ENCODE results near the gene EPB41L5.
"Not testable (repeated sequence)": the region's sequence is repeated elsewhere in the genome, so short reads cannot be mapped to it uniquely, and the experiment has no call there.

EPB41L5 gene

DNA sequence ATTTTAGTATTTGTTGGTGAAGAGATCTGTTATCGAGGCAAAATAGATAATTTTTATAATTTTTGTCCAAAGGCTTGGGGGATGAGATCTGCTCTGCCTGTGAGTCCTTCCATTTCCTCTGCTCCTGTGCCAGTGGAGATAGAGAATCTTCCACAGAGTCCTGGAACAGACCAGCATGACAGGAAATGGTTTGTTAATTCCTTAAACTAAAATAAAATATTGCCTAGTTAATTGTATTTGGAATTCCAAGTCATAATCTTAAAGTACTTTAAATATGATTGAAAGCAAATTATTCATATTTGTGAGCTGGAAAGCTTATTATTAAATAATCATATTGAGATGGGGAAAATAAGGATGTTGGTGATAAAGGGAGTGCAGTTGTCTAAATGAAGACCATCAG lies 87.8 kb downstream of the EPB41L5 start:
- DNase-seq (ENCODE audit: low spot score): no peak

DNA sequence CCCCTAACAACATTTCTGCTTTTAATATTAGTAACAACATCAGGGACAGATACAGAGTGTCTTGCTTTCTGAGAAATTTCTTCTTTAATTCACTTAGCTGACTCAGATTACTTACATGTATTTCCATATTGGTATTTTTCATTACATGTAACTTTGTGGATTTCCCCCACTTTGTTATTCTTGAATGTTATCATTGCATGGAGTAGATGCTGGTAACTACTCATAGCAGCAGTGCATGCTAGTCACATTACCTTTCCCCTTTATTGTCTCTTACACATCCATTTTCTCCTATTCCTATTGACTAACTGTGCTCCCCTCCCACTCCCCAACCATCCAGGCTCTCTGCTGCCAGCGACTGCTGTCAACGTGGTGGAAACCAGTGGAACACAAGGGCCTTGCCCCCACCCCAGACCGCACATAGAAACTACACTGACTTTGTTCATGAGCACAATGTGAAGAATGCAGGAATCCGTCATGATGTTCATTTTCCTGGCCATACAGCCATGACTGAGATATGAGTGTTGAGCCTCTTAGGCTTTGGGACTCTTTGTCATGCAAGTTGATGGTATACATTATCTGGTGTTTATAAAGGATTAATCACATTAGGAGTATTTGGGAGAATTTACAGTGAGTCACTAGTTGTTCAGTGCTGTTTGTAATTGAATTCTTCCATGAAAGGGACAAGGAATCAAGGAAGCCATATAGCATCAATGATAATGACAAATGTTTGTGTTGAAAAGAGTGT lies 91.0 kb downstream of the EPB41L5 start:
- DNase-seq (ENCODE audit: low spot score): no peak

DNA sequence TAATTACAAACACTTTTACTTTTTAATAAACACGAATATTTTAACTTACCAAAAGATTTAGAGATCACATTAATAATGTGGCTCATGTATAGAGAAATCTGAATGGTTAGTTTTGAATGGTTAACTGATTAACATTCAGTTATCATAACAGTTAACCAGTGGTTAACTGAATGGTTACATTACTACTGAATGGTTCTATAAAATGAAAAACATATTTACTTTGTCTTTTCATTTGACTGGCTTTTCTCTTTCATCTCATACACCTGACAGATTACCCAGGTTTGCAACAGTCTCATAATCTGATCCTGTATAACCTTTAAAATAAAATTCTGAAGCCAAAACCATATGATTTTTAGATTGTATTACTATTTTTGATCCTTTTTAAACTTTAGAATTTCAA lies 91.9 kb downstream of the EPB41L5 start:
- DNase-seq (ENCODE audit: low spot score): no peak

DNA sequence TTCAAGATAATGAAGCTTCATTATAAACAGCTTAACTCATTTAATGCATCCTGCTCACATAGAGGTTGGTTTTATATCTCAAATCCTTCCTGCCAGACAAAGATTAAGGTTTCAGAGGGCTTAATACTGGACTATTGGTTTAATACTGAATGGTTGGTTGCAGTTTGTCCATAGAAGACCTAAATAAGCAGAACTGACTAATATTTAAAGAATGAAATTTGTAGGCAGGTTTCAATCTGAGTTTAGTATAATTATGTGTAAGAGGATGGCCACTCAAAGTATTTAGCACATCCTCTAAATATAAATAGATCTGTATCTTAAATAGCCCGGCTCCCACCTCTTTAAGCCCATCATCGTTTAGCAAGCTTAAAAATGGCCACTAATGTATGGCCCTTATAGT lies 92.5 kb downstream of the EPB41L5 start:
- DNase-seq (ENCODE audit: low spot score): no peak

DNA sequence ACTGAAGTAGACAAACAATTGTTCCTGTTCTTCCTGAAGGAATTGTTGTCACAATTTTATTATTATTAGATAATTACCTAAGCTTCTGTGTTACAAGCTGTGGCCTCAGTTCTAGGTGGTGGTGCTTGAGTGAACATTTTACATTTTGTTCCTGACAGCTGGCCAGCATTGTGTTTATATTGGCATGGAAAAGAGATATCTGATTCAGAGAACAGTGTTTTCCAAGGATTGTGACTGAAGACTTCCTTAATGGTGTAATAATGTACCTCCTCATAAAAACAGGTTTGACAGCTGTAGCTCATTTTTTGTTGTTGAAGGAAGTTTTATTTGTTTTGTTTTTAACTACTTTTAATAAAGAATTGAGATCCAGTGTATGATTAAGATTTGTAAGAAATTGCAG lies 95.2 kb downstream of the EPB41L5 start:
- DNase-seq (ENCODE audit: low spot score): no peak

DNA sequence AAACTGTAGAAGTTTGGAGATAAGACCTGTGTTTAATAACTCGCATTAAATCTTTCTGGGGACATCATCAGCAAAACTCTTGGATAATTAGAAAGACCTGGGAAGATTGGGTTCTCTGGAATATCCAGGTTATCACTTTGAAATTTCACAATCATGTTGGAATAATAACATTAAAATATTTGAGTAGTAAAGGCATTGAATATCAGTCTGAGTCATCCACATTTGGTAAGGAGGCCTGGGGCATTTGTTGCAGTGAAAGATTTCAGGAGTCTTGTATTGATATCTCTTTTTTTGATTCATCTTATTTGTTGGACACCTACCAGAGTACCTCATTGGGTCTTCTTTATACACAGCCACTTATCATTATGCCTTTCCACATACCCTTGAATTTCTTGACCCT lies 95.9 kb downstream of the EPB41L5 start:
- no peak for DNase-seq (ENCODE audit: low spot score)

DNA sequence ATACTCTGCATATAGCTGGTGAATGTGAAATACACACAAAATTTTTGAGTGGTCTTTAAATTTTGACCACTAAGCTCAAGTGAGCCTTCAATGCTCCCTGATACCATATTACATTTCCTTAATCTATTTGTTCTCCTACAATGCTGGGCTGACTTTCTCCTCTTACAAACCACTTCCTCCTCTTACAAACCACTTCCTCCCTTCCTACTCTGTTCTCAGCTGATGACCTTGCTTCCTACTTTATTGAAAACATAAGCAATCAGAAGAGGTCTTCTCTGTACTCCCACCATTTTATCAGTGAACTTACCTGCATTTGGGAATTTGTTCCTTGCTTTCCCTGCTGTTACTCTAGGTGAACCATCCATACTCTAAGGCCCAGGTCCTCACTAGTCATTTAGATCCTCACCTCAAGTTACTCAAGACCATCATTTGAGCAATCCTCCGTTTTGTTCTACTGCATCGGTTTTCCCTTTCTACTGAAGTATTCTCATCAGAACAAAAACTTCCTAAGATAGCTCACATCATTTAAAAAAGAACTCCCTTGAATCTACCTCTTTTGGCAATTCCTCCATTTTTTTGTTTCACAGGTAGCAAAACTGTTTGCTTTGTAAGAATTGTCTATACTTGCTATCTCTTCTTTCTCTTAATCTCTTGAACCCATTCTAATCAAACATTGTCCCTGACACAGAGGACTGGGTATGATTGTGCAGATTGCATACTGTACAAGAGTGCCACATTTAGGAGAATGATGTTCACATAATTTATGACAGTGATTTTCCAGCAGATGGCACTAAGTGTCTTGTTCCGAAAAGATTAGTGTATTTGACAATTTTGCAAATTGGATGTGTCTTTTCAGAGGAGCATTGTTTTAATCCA lies 96.5 kb downstream of the EPB41L5 start:
- peak; percentile 36 for DNase-seq (ENCODE audit: low spot score)

DNA sequence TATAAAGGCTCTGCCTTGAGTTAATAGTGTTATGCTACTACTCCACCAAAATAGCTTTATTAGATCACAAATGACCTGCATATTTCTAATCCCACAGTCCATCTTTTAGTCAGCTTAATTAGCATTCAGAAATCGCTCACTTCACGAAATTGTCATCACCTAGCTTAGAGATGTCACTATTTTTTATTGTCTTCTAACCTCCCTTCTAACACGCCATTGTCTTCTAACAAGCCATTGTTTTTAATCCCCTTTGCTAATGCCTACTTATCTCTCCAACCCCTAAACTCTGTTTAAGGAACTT lies 97.1 kb downstream of the EPB41L5 start:
- DNase-seq (ENCODE audit: low spot score): no peak

DNA sequence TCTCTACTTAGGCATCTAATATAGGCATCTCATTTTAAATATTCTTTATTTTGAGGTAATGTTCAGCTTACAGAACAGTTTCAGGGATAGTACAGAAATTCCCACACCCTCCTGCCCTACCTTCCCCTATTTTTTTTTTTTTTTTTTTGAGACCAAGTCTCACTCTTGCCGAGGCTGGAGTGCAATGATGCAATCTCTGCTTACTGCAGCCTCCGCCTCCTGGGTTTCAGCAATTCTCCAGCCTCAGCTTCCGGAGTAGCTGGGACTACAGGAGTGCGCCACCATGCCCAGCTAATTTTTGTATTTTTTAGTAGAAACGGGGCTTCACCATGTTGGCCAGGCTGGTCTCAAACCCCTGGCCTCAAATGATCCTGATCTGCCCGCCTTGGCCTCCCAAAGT lies 97.6 kb downstream of the EPB41L5 start:
- no peak for DNase-seq (ENCODE audit: low spot score)

DNA sequence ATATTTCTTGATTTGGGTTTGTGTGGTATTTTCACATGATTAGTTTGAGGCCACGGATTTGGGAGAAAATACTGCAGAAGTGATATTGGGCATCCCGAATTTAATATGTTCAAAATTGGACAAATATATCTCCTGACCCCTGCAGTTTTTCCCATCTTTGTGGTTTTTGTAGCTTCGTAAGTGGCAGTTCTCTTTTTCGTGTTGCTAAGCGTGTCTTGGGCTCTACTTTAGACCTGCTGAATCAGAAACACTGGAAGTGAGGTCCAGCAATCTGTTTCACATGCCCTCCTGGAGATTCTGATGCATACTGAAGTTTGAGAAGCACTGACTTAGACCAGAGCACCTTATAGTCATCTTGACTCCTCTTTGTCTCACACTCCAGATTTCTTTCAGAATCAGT lies 98.3 kb downstream of the EPB41L5 start:
- no peak for DNase-seq (ENCODE audit: low spot score)

DNA sequence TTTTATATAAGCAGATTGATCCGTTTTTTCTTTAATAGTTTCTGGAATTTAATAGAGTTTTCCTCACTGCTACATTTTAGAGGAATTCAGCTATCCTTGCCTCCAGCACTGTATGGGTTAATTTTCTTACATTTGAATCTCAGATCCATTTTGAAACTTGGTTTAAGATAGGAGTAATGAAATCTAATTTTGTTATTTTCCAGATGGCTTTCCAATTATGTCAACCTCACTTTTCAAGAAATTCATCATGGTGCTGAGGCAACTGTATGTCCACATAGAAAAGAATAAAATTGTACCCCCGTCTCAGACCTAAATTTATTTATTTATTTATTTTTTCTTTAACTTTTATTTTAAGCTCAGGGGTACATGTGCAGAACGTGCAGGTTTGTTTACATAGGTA lies 105.1 kb downstream of the EPB41L5 start:
- no peak for DNase-seq (ENCODE audit: low spot score)

DNA sequence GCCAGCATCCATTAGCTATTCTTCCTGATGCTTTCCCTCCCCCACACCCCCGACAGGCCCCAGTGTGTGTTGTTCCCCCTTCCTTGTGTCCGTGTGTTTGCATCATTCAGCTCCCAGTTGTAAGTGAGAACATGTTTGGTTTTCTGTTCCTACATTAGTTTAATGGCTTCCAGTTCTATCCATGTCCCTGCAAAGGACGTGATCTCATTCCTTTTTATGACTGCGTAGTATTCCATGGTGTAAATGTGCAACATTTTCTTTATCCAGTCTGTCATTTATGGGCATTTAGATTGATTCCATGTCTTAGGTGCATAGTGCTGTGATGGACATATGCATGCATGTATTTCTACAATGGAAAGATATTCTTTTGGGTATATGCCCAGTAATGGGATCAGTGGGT lies 105.6 kb downstream of the EPB41L5 start:
- no peak for DNase-seq (ENCODE audit: low spot score)

DNA sequence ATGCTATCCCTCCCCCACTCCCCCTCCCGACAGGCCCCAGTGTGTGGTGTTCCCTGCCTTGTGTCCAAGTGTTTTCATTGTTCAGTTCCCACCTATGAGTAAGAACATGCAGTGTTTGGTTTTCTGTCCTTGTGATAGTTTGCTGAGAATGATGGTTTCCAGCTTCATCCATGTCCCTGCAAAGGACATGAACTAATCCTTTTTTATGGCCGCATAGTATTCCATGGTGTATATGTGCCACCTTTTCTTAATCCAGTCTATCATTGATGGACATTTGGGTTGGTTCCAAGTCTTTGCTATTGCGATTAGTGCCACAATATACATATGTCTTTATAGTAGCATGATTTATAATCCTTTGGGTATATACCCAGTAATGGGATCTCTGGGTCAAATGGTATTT lies 108.5 kb downstream of the EPB41L5 start:
- not testable (repeated sequence) for DNase-seq (ENCODE audit: low spot score)

DNA sequence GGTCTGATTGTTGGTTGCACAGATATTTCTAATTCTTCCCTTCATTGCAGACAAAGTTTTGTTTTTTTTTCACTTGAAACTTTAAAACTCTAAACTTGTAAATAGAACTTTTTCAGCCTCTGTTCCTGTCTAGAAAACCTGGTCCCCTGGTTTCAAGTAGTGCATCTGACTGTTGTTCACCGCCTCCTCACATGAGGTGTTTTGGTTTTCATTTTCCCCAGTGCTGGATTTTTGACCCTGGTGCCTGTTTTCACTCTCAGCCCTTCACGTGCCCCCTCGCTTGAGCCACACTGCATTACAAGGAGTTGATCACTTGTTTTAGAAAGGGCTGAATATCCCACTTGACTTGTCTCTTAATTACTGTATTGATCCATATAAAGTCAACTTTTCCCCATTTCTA lies 110.2 kb downstream of the EPB41L5 start:
- DNase-seq (ENCODE audit: low spot score): no peak

DNA sequence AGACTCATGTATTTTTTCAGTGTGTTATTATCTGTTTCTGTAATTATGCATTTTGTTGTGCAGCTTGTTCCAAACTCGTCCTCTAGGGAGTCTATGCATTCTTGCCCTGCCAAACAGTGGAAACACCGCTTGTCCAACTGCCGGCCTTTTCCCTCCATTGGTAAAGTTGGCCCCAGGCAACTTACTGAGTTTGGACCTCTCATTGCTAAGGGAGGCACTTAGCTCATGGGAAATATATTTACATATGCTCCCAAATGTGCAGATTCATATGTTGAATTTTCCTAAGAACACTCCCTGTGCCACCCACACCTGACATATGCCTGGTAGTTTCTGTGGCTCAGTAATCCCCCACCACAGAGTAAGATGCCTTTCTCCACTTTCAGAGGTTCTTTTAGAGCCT lies 112.3 kb downstream of the EPB41L5 start:
- no peak for DNase-seq (ENCODE audit: low spot score)

DNA sequence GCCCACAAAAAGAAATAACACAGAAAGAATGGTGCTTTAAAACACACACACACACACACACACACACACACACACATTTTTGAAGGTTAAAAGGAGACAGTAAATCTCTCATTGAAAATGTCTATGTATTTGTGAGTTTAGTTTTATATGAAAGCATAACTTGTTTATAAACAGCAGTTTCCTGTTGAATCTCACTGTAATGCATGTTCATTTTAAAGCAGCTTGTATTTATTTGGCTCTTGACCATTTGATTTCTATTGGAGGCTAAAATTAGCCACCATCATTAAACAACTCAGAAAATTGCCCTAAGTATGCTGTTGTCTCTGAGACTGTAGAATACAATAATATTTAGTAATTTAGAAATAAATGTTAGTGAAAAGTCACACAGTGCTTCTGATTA lies 115.3 kb downstream of the EPB41L5 start:
- no peak for DNase-seq (ENCODE audit: low spot score)

DNA sequence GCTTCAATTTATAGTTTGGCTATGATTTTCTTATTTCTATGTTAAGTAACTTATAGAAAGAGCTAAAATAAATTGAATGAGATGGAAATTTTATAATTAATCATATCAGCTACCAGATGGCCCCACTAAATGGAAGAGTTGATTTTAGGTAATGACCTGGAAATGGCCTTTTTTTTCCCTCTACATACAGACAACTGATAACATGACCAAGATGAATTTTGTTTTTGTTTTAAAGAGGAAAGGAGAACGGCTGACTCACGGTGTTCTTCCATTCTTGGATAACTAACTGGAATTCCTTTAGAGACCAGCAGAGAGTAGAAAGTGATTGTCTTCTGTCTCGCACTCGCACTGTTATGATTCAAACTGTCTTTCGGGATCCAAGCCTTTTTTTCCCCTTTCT lies 119.3 kb downstream of the EPB41L5 start:
- no peak for DNase-seq (ENCODE audit: low spot score)

DNA sequence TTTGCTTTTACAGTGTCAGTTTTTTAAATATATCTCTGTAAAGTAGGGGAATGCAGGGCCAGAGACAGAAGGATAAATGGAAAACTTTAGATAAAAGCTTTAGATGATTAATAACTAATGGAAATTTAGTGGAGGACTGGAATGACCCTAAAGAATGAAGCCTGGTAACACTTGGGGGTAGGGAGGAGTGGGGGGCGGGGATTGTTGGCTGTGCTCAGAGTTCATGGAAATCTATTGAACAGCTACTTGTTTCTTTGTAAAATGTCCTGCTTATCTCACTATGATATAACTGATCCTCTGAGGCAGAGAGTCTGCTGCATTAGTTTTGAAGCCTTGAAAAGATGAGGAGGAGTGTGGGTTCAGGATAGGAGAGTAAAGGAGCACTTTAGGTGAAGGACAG lies 119.8 kb downstream of the EPB41L5 start:
- no peak for DNase-seq (ENCODE audit: low spot score)

DNA sequence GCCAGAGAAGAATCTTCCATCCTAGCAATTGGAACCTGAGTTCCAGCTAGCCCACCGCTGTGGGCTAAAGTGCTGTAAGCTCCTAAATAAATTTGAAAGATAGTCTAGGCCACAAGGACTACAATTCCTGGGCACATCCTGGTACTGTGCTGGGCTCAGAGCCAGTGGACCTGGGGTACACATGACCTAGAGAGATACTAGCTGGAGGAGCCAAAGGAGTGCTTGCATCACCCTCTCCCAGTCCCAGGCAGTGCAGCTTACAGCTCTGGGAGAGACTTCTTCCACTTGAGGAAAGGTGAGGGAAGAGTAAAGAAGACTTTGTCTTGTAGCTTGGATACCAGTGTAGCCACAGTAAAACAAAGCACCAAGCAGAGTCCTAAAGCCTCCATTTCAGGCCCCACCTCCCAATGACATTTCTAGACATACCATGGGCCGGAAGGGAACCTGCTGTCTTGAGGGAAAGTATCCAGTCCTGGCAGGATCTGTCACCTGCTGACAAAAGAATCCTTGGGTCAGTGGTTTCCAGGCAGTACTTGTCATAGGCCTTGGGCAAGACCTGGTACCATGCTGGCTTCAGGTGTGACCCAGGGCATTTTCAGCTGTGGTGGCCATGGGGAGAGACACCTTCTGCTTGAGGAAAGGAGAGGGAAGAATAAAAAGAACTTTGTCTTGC lies 120.8 kb downstream of the EPB41L5 start:
- DNase-seq (ENCODE audit: low spot score): no peak

DNA sequence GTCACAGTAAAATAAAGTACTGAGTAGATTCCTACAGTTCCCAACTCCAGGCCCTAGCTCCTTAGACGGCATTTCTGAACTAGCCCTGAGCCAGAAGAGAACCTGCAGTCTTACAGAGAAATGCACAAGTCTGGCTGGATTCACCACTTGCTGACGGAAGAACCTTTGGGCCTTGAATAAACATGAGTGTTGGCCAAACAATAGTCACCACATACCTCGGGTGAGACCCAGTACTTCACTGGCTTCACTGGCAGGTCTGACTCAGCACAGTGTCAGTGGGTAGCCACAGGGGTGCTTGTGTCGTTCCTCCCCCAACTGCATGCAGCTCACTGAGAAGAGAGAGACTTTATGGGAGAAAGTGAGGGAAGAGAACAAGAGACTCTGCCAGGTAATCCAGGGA lies 121.4 kb downstream of the EPB41L5 start:
- no peak for DNase-seq (ENCODE audit: low spot score)

DNA sequence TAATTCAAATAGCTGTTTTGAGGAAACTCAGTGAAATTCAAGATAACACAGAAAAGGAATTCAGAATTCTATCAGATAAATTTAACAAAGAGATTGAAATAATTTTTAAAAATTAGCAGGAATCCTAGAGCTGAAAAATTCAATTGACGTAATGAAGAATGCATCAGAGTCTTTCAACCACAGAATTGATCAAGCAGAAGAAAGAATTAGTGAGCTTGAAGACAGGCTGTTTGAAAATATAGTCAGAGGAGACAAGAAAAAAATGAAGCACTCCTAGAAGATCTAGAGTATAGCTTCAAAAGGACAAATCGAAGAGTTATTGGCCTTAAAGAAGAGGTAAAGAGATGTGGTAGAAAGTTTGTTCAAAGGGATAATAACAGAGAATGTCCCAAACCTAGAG lies 122.1 kb downstream of the EPB41L5 start:
- DNase-seq (ENCODE audit: low spot score): not testable (repeated sequence)

DNA sequence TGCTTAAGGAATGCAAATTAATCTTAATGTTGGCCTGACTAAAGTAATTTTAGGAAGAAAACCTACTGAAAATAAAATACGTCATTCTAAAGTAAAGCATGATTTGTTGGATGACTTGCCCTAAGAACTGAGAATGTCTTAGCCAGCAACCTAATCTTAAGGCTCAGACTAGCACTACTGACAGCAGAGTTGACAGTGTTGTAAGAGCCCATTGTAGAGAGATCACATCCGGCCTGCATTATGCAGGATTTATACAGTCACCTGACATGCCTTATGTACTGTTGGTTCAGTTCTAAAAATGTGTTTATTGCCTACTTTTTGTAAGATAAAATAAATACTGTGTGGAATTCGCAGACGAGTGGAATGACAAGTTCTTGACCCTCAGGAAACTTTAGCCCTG lies 128.0 kb downstream of the EPB41L5 start:
- DNase-seq (ENCODE audit: low spot score): no peak
